Muscle of arm (tissue), 12 donors: ENCODE results near the gene CAMKMT. TPM values are rescaled to one million over a fixed set of nuclear protein-coding genes. Genes with fewer than 3 reads are reported as not detected.

Source experiments
- DNase-seq: peaks from one replicate; pipeline ENCODE4 v3.0.0-alpha.2; 2013
- polyA plus RNA-seq, 12 donors: library from polyadenylated mRNA; unstranded; fragments of 120-200 nt; gene quantifications; one replicate each; pipeline ENCODE4 v1.2.1, GENCODE V29; 2013; ENCODE audit not compliant: insufficient read length in 12 of 12

CAMKMT gene
- polyA plus RNA-seq, 12 donors = 4.0 to 8.7 (median 6.5) TPM; not detected in 1

- DNase-seq = peak; percentile 35
Observed at GRCh38 chr2:44649381-44649780, 287.6 kb downstream of the CAMKMT start.

- DNase-seq = no peak
Observed at GRCh38 chr2:44650796-44651195, 289.0 kb downstream of the CAMKMT start.

GRCh38 chr2:44651974-44652373 is 290.2 kb downstream of the CAMKMT start:
- DNase-seq = no peak

- peak; percentile 4 for DNase-seq
Observed at GRCh38 chr2:44652701-44653100, 291.0 kb downstream of the CAMKMT start.

- DNase-seq = no peak
Observed at GRCh38 chr2:44655401-44655864, 293.7 kb downstream of the CAMKMT start.

- no peak for DNase-seq
Observed at GRCh38 chr2:44656460-44656859, 294.7 kb downstream of the CAMKMT start.

- no peak for DNase-seq
Observed at GRCh38 chr2:44663471-44664073, 301.8 kb downstream of the CAMKMT start.

GRCh38 chr2:44668336-44668735 is 306.6 kb downstream of the CAMKMT start:
- DNase-seq = no peak

- DNase-seq = no peak
Observed at GRCh38 chr2:44671276-44671675, 309.5 kb downstream of the CAMKMT start.

GRCh38 chr2:44671916-44672315 is 310.2 kb downstream of the CAMKMT start:
- DNase-seq = no peak

GRCh38 chr2:44672431-44672830 is 310.7 kb downstream of the CAMKMT start:
- DNase-seq = no peak

- DNase-seq = no peak
Observed at GRCh38 chr2:44674473-44675284, 312.9 kb downstream of the CAMKMT start.

- no peak for DNase-seq
Observed at GRCh38 chr2:44676379-44676778, 314.6 kb downstream of the CAMKMT start.

- no peak for DNase-seq
Observed at GRCh38 chr2:44679584-44679983, 317.8 kb downstream of the CAMKMT start.

GRCh38 chr2:44679990-44680389 is 318.2 kb downstream of the CAMKMT start:
- DNase-seq = no peak

GRCh38 chr2:44680424-44680971 is 318.8 kb downstream of the CAMKMT start:
- DNase-seq = no peak

- DNase-seq = peak; percentile 42
Observed at GRCh38 chr2:44680983-44681531, 319.3 kb downstream of the CAMKMT start.

- no peak for DNase-seq
Observed at GRCh38 chr2:44682459-44682858, 320.7 kb downstream of the CAMKMT start.

- DNase-seq = no peak
Observed at GRCh38 chr2:44684559-44684958, 322.8 kb downstream of the CAMKMT start.

GRCh38 chr2:44686561-44686960 is 324.8 kb downstream of the CAMKMT start:
- DNase-seq = no peak

GRCh38 chr2:44687686-44688455 is 326.1 kb downstream of the CAMKMT start:
- DNase-seq = no peak
